CD4-positive, alpha-beta T cell treated with Interleukin-17A for 1 hour (primary cell): ENCODE results near the gene APOBEC3H.

Source experiments
- DNase-seq: peaks from one replicate; pipeline ENCODE4 v3.0.0-alpha.2; 2020

The APOBEC3H gene

GRCh38 chr22:39138357-39138997, 41.4 kb downstream of the APOBEC3H start:
- no peak for DNase-seq

GRCh38 chr22:39139933-39140332, 42.9 kb downstream of the APOBEC3H start:
- DNase-seq: no peak

GRCh38 chr22:39142088-39142680, 45.1 kb downstream of the APOBEC3H start:
- no peak for DNase-seq

GRCh38 chr22:39144101-39144767, 47.2 kb downstream of the APOBEC3H start:
- DNase-seq: peak; percentile 79

- no peak for DNase-seq
Measured at GRCh38 chr22:39146256-39147101, 49.4 kb downstream of the APOBEC3H start.

DNA sequence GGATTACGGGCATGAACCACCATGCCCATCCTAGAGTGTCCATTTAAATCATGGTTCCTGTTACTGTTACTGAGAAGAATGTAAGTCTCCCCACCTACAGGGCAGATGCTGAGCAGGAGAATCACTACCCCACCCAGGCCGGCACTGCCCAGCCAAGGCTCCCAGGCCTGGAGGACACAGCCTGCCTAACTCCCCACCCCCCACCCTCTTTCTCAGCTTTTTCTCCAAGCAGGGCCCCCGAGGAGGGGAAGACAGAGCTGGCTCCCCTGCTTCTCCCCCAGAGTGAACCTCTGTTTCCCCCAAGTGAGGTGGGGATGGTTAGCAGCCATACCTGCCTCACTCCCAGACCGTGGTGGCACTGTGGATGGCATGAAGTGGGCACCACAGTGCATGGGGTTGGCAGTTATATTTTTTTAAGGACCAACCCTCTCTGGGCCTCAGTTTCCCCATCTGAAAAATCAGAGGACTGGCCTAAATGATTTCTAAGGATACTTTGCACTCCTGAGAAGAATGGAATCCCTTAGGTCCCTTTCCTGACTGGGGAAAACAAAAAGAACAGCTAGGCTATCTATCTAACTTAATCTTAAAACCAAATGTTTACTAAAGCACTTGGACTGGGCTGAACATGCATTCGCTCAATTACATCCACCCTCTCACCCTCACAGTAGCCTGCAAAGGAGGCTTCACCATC, 50.4 kb downstream of the APOBEC3H start:
- no peak for DNase-seq

- DNase-seq: no peak
Measured at GRCh38 chr22:39148026-39148726, 51.1 kb downstream of the APOBEC3H start.

DNA sequence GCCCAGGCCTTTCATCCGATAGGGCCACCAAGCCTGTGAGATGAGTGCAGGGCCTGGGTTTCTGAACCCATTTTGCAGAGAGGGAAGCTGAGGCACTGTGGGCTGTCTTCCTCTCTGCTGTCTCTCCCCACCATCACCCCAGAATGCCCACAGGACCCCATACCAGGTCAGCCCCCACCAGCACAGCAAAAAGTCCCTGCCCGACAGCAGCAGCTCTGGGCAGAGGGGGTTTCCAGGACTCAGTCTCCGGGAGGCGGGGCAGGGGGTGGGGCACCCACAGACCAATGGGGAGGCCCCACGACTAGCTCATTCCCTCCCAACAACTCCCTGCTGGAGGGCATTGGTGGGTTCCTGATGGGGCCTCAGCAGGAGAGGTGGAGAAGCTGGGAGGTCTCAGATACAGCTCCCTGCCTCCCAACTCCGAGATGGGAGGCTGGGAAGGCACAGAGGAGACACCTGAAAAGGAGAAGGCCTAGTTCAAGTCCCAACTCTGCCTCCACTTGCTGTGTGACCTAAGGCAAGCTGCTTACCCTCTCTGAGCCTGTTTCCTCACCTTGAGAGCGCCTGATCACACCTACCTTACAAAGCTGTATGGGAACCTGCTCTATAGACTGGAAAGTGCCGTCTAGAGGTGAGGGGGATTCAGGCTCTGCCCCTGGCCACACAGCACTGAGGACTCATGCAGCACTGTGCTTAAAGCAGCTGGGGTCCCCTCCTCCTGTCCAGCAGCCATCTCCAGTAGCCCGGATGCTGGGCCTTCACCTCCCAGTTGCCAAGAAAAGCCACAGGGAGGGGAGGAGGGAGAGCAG, 51.9 kb downstream of the APOBEC3H start:
- peak; percentile 88 for DNase-seq

DNA sequence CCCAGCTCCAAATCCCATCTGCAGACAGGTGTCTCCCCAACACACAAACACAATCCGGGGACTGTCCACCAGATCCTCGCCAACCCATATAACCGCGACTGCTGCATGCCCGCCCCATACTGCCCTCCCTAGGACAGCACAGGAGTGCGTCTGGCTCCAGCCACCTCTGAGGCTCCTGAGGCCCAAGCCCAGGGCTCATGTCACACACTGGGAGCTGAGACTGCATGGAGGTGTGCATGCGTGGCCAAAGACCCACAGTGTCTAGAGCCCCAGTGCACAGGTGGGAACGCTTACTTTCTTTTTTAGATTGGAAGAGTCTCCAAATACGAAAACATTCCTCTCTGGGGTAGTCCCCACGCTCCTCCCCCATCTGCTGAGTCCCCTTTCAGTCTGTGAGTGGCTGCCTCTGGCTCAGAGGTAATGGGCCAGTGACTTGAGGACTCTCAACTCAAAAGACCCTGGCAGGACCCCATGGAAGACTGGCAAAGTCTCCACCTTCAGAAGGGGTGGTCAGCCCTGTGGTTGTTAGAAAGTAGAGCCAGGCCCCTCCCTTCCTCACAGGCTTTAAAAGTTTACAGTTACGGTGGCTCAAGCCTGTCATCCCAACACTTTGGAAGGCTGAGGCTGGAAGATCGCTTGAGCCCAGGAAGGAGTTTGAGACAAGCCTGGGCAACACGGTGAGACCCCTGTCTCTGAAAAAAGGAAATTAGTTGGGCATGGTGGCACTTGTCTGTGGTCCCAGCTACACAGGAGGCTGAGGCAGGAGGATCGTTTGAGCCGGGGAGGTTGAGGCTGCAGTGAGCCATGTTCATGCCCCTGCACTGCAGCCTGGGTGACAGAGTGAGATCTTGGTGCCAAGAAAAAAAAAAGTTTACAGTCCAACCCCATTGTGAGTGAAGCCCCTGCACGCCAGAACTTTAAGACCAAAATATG, 53.1 kb downstream of the APOBEC3H start:
- no peak for DNase-seq

- DNase-seq: no peak
Measured at GRCh38 chr22:39150848-39151215, 53.8 kb downstream of the APOBEC3H start.

DNA sequence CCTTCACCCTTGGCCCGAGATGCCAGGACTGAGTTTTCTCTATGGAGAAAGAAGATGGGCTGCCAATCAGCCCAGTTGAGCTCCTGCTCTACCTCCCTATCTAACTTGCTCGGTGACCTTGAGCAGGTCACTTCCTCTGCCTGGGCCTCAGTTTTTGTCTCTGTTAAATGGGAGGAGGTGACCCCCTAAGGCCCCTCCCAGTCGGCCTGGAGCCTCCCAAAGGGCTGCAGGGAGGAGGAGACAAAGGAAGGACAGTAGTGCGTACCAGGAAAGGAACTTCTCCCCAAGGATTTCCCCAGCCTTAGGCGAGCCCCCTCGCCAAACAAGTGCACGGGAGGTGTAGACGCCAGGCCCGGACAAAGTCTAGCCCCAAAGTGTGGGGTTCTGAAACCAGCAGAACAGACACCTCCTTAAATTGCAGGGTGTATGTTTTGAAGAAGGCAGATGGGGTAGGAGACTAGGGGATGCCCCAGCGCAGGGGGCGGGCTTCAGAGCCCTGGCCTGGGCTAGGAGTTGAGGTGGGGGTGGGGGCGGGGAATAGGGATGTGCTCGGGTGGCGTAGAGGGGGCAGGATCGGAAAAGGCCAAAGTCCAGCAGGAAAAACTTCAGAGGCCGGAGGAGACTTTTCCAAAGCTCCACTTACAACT, 54.4 kb downstream of the APOBEC3H start:
- DNase-seq: peak; percentile 56

DNA sequence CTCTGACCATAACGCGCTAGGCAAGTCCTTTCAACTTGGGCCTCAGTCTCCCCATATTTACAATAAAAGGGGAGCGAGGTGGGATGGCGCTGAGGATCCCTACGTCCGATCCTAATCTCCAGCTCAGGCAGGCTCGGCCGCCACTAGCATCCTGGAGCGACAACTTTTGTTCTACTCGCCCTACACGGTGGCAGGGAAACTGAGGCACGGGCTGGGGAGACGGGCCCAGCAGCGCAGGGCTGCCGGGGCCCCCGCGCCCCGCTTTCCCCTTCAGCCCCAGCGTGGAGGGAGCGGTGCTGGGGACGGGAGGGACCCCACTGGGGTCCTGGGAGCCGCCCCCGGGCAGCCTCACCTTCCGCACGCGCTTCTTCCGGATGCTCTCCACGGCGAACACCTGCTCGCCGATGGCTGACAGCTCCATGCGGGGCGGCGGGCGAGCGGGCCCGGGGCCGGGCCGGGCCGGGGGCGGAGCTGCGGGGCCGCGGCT, 55.0 kb downstream of the APOBEC3H start:
- DNase-seq: no peak

DNA sequence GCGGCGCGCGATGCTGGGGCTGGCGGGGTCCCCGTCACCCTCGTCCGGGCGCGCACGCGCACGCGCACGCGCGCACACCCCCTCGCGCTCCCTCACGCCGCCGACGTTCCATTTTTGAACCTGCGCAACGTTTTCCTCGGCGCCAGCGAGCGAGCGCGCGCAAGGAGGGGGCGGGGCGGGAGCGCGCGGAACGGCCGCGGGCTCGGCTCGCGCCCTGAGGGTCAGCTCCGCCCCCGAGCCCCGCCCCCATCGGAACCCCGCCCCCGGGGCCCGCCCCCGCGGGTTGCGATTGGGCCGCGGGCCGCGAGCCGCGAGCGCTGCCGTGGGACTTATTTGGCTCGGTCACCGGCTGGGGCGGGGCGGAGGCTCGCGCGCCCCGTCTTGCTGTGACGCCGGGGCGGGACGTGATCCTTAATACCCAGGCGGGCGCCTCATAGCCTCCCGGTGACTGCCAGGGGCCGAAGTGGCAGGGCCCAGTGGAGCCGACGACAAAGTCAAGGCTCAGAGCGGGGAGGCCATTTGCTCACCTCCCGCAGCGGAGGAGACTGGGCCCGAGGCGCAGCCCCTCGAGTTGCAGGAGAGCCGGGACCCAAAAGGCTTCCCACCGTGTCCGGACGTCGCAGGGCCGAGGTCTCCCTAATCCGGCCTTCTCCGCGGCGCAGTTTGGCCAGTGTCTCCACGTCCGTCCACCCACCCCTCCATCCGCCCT, 55.6 kb downstream of the APOBEC3H start, which contains the start of gene CBX7:
CBX7 (minus strand) TSS at position 170 of the 709 bp plus-strand sequence. CDS start 236 bp downstream, outside the sequence.
- DNase-seq: peak; percentile 95

DNA sequence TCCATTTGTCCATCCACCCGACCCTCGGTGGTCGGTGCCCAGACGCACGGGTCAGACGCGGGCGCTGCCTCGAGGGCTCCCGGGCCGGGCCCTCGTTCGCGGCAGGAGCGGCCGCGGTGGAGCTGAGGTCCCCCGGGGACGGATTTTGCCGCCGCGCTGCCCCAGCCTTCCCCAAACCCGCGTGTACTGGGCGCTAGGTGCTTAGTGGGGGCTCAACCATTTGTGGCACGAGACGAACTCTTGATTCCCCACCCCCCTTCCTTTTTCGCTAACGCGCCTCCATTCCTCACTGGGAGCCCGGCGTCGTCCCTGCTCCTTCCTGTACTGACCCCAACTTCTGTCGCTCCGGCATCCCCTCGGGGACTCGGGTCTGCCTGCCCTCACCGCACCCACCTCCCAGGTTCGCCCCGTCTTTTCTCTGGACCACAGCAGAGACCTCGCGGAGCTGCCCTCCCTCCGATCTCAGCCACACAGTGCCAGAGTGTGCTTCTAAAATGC, 56.2 kb downstream of the APOBEC3H start:
- no peak for DNase-seq
